AML-193 (cell line): ENCODE results near the gene EXOC6.

ENCODE experiments used
- DNase-seq, 2 experiments: peaks; one replicate each; lab custom pipeline; 2025; lab: John Stamatoyannopoulos, UW

Gene EXOC6

GRCh38 chr10:92834331-92834730 lies 14.0 kb upstream of the EXOC6 start:
- DNase-seq: no peak

GRCh38 chr10:92834986-92835385 lies 13.3 kb upstream of the EXOC6 start:
- no peak for DNase-seq

GRCh38 chr10:92837456-92837855 lies 10.9 kb upstream of the EXOC6 start:
- DNase-seq: no peak

- no peak for DNase-seq
These were observed 8.9 kb upstream of the EXOC6 start for GRCh38 chr10:92839191-92840085.

DNA sequence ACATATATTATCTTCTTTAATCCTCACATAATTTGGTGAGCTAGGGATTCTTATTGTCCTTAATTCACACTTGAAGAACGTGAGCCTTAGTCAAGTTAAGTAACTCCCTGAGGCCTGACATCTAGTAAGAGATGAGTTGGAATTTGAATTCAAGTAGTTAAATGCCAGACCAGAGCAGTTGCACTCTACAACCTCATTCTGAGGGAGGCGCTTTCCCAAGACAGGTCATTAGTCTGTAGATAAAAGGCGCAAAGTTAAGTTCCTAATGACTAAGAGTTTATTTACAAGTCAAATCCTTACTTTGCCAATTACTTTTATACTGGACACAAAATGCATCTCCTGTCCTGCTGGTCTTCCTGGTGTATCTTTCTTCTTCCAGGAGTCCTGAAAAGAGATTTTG lies 3.6 kb upstream of the EXOC6 start:
- DNase-seq: no peak

DNA sequence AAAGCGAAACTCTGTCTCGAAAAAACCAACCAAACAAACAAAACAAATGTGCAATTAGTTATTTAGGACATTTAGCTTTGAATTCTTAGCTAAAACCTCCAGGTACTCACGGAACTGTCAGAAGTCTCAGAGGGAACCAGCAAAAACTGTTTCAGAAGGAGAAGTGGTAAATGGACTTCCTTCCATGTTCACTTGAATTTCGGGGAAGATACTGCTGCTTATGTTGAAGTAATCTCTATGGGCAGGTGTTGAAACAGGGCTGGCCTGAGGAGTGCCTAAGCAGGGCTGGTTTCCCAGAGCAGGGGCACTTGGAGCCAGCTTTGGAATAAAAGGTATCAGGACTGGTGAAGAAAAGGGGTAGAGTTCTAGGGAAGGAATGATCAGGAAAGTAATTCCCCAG lies 2.4 kb upstream of the EXOC6 start:
- DNase-seq: peak; percentile 82 to 88

DNA sequence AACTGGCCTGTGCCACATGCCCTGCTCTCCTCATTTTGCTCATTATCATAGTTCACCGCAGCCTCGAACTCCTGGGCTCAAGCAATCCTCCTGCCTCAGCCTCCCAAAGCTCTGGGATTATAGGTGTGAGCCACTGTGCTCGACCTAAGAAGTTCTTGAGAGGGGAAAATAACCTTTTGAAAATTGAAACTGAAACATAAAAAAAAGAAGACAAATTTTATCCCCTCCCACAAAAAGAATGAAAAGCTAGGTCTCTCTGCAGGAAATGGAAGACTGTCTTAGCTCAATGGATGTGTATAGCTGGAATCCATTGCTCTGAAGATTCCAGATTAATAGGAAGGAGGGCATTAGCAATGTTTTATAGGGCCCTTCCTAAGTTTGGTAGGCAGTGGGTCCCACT lies 2.0 kb upstream of the EXOC6 start:
- no peak for DNase-seq

GRCh38 chr10:92846854-92847201 lies 1.5 kb upstream of the EXOC6 start:
- DNase-seq: no peak

DNA sequence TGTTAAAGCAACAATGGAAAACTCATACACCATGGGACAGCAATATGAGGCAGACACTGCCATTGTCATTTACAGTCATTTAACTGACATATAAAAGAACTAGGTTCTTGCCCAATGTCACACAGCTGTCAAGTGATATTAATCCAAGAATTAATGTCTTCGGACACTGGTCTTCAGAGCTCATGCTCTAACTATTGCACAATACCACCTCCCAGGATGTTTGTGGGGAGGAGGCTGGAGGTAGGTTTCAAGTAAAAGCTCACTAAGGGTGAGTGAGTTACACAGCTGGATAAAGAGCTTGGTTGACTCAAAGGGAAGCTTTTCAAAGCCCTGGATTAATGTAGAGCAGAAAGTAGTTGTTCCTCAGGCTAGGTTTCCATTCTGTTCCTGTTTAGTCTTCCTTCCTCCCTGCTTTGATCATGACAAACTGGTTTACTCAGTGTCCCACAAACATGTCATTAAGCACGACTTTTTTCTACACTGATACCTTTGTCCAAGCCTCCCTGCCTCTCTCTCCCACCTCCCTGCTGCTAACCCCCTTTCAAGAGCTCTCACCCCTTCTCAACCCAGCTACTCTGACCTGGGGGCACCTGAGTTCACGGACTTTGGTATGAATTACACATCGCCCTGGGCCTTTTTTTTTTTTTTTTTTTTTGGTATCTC lies 987 bp upstream of the EXOC6 start:
- DNase-seq: peak; percentile 85 to 86

DNA sequence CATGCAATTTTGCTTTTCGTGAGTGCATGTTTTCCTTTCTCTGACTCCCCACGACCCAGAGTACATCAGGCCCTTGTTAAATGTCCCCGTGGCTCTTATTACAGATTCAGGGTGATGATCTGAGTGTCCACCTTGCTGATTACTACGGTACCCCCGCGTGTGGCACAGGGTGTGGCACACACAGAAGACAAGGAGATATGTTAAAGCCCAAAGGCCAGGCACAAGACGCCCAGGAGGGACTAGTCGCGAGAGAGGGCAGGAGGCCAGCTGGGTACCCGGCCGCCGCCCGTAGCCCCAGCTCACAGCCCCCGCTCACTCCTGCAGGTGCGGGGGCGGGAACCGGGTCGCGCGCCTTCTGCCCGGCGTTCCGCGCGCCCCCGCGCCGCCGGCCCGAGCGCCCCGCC lies 281 bp upstream of the EXOC6 start:
- no peak for DNase-seq

- peak; percentile 7 to 11 for DNase-seq
These were observed 860 bp downstream of the EXOC6 start for GRCh38 chr10:92849234-92849525.

- DNase-seq: no peak
These were observed 1.3 kb downstream of the EXOC6 start for GRCh38 chr10:92849576-92850090.

DNA sequence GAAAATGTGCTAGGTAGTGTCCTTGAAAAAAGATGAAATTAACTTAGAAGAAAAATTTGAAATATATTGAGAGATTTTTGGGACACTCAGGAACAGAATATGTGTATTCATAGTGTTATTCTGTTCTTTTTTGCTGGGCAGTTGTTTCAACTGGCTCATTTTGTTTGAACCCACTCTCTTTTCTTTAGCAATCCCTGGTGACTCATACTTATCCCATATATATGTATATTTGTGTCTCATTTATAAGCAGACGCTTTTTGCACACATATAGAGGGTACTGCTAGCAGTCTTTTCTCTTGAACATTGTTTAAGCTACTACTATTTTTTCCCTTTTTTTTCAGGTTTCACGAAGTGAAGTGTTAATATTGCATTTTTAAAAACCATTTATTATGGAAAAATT lies 1.9 kb downstream of the EXOC6 start:
- DNase-seq: peak; percentile 41 to 42

DNA sequence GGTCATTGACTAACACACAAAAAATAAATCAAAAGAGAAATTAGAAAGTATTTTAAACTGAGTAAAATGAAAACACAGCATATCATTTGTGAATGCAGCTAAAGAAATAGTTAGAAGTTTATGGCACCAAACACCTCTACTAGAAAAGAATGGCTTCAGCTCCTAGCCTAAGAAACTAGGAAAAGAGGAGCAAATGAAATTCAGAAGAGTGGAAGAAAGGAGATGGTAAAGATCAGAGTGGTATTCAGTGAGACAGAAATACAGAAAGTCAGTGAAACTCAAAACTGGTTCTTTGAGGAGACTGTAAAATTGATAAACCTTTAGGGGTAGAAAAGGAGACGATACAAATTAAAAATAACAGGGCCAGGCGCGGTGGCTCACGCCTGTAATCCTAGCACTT lies 2.7 kb downstream of the EXOC6 start:
- no peak for DNase-seq

DNA sequence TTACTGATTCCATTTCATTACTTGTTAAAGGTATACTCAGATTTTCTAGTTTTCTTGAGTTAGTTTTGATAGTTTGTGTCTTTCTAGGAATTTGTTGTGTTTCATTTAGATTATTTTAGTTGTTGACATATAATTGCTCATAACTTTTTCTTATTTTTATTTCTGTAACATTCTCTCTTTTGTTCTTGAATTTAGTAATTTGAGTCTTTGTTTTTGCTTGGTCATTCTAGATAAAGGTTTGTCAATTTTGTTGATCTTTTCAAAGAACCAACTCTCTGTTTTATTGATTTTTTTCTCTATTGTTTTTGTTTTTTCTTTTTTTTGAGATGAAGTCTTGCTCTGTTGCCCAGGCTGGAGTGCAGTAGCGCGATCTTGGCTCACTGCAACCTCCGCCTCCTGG lies 7.2 kb downstream of the EXOC6 start:
- DNase-seq: no peak

DNA sequence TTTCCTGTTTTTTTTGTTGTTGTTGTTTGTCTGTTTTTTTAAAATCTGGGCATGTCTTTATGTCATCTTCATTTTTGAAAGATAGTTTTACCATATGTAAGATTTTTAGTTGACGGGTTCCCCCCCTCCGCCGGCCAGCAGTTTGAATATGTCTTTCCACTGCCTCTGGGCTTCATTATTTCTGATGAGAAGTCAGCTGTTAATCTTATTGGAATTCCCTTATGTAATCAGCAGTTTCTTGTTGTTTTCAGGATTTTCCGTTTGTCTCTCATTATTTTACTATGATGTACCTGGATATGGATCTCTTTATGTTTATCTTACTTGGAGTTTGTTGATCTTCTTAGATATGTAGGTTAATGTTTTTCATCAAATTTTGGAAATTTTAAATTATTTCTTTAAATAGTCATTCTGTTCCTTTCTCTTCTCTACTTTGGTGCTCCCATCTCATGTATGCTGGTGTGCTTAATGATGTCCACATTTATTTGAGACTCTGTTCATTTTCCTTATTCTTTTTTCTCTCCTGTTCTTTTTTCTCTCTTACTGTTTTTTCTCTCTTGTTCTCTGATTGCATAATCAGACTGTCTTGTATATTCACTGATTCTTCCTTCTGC lies 9.7 kb downstream of the EXOC6 start:
- DNase-seq: no peak

- DNase-seq: no peak
These were observed 18.9 kb downstream of the EXOC6 start for GRCh38 chr10:92867235-92867634.

DNA sequence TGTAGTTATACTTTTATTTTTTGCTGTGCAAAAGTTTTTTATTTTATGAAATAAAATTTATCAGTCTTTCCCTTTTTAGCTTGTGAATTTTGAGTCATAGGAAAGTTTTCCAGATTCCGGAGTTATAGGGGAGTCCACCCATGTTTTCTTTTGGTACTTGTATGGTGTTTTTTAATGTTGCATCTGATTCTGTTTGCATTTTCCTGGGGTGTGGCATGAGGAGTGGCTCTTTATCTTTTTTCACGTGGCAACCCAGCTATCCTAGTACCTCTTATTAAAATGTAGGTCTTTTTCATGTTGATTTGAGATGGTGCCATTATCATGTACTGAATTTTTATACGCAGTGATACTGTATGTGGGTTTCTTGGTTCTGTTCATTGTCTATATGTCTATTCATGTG lies 19.7 kb downstream of the EXOC6 start:
- no peak for DNase-seq

DNA sequence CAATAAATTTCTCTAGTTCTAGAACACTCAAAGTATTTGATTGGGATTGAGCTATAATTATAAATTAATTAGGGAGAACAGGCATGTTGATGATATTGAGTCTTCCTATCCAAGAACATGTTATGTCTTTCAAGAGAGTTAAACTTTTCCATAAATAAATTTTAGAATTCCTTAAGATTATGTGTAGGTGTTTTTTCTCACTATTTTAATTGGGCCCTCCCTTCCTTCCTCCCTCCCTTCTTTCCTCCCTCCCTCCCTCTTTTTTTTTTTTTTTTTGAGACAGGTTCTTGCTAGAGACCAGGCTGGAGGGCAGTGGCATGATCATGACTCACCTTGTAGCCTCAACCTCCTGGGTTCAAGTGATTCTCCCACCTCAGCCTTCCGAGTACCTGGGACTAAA lies 20.2 kb downstream of the EXOC6 start:
- DNase-seq: no peak

DNA sequence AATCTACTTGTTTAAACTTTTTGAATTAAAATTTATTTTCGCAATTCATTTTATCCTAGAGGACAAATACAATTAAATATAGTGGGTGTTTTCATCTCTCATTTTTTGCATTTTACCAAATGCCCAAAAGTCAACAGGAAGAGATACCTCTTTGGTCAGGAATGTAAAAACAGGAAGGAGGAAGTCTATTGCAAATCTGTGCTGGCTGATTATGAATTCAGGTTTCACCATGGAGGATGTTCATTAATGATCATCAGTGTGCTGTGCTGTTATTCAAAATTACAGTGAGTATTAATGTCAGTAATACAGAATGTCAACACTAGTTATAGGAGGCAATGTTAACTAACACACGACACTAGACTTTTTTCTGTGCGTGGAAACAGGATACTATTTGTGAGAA lies 24.7 kb downstream of the EXOC6 start:
- DNase-seq: no peak

DNA sequence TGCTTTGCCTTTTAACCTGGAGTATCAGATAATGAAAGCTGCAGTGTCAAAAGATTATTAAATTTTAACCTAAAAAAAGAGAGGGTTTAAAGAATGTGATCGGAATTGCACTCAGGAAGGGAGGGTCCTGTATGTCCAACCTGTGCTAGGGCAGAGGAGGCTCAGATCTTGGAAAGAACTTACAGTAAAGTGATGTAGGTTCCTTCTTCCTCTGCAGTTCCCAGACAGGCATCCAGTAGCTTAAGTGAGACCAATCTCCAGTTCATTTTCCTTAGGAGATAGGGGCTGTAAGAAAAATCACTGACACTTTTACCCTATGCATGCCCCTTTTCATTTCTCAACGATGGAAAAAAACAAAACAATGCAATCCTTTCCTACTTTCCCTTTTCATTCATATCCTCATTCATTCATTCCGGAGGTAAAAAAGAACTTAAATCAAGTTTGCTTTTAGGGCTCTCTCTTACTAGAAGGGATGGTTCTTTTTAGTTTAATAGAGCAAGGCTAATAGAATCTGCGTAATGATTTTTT lies 28.3 kb downstream of the EXOC6 start:
- no peak for DNase-seq

DNA sequence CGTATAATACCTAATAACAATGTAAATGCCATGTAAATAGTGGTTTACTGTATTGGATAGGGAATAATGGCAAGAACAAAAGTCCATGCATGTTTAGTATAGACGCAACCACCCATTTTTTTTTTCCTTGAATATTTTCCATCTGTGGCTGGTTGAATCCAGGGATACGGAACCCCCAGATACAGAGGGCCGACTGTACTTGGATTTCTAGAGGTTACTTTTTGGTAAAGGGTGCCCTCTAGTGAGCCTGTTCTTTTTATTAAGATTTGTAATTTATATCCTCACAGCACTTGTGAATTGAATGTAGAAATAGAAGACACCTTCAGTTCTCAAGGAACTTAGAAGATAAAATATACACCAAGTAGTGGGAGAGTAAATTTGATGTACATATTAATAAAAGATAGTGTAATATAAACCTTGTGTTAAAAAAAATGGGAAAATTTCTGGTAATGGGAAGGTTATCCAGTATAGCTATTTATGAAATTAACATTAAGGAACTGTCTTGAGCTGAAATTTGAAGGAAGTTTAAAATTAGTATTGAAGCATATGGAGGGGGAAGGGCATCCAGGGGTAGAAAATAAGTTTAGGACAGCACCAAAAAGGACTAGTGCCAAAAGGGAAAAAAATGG lies 32.0 kb downstream of the EXOC6 start:
- peak; percentile 60 to 66 for DNase-seq

DNA sequence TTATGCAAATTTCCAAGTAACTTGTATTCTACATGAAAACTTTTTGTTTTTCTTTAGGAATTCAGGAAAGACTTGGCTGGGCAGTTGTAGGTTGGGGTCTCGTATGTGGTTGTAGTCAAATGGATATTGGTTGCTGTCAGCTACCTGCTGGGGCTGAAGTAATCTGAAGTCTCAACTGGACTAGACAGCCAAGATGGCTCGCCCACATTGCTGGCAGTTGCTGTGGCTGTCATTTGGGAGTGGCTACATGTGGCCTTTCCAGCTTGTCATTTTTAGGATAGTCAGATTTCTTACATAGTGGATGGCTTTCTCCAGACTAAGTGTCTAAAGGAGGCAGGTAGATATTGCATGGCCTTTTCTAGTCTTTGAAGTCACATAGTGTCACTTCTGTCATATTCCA lies 32.6 kb downstream of the EXOC6 start:
- DNase-seq: no peak
